NCI-H345 (cell line): ENCODE measurements around the gene CCDC175.

ENCODE experiments used
- DNase-seq: peaks from one replicate; lab custom pipeline; 2025; lab: John Stamatoyannopoulos, UW

CCDC175 gene

GRCh38 chr14:59540852-59541251, 35.8 kb downstream of the CCDC175 start:
- no peak for DNase-seq

- no peak for DNase-seq
Observed at GRCh38 chr14:59538936-59539335, 37.7 kb downstream of the CCDC175 start.

- no peak for DNase-seq
Observed at GRCh38 chr14:59537476-59537875, 39.1 kb downstream of the CCDC175 start.

GRCh38 chr14:59534361-59534987, 42.1 kb downstream of the CCDC175 start:
- no peak for DNase-seq

- no peak for DNase-seq
Observed at GRCh38 chr14:59532419-59532818, 44.2 kb downstream of the CCDC175 start.

GRCh38 chr14:59530349-59530748, 46.3 kb downstream of the CCDC175 start:
- no peak for DNase-seq

- no peak for DNase-seq
Observed at GRCh38 chr14:59529189-59529588, 47.4 kb downstream of the CCDC175 start.

GRCh38 chr14:59520224-59520623, 56.4 kb downstream of the CCDC175 start:
- DNase-seq, result no peak

- DNase-seq, result peak; percentile 28
Observed at GRCh38 chr14:59511916-59512575, 64.6 kb downstream of the CCDC175 start.

GRCh38 chr14:59510966-59511365, 65.6 kb downstream of the CCDC175 start:
- no peak for DNase-seq

GRCh38 chr14:59510001-59510400, 66.6 kb downstream of the CCDC175 start:
- DNase-seq, result no peak

- DNase-seq, result no peak
Observed at GRCh38 chr14:59509101-59509500, 67.5 kb downstream of the CCDC175 start.

- DNase-seq, result no peak
Observed at GRCh38 chr14:59507752-59508103, 68.9 kb downstream of the CCDC175 start.

GRCh38 chr14:59507063-59507751, 69.4 kb downstream of the CCDC175 start:
- peak; percentile 80 for DNase-seq

GRCh38 chr14:59503256-59503655, 73.4 kb downstream of the CCDC175 start:
- DNase-seq, result no peak

GRCh38 chr14:59500732-59501131, 75.9 kb downstream of the CCDC175 start:
- no peak for DNase-seq

- DNase-seq, result no peak
Observed at GRCh38 chr14:59492384-59492783, 84.2 kb downstream of the CCDC175 start.

- no peak for DNase-seq
Observed at GRCh38 chr14:59490756-59491155, 85.9 kb downstream of the CCDC175 start.

GRCh38 chr14:59484639-59485175, 91.9 kb downstream of the CCDC175 start:
- no peak for DNase-seq

GRCh38 chr14:59483819-59484638, 92.6 kb downstream of the CCDC175 start, which contains the start of the genes JKAMP and L3HYPDH:
Gene JKAMP, plus strand, starts transcription at chr14:59484517. Its CDS starts 73 bp downstream, at chr14:59484590.
Gene L3HYPDH, minus strand, starts transcription at chr14:59484408. Its CDS starts 92 bp downstream, at chr14:59484316.
- DNase-seq, result peak; percentile 99

GRCh38 chr14:59483363-59483762, 93.2 kb downstream of the CCDC175 start:
- DNase-seq, result no peak
